ENCODE measurements around the gene FANK1.
A peak's percentile ranks its signal among the peaks of the same experiment; 100 is the strongest.
"Not testable (repeated sequence)": the region's sequence is repeated elsewhere in the genome, so short reads cannot be mapped to it uniquely, and the experiment has no call there.

Gene FANK1

GRCh38 chr10:126036515-126036914, 140.2 kb downstream of the FANK1 start:
- DNase-seq: no peak

GRCh38 chr10:126037946-126038345, 141.6 kb downstream of the FANK1 start:
- no peak for DNase-seq

GRCh38 chr10:126041117-126041516, 144.8 kb downstream of the FANK1 start:
- no peak for DNase-seq

- DNase-seq: peak; percentile 73
Measured at GRCh38 chr10:126041804-126042231, 145.5 kb downstream of the FANK1 start.

GRCh38 chr10:126042354-126042753, 146.0 kb downstream of the FANK1 start:
- no peak for DNase-seq

- no peak for DNase-seq
Measured at GRCh38 chr10:126042906-126043305, 146.5 kb downstream of the FANK1 start.

- no peak for DNase-seq
Measured at GRCh38 chr10:126043389-126043788, 147.0 kb downstream of the FANK1 start.

GRCh38 chr10:126045861-126046260, 149.5 kb downstream of the FANK1 start:
- no peak for DNase-seq

- DNase-seq: no peak
Measured at GRCh38 chr10:126046831-126047230, 150.5 kb downstream of the FANK1 start.

GRCh38 chr10:126047749-126048148, 151.4 kb downstream of the FANK1 start:
- not testable (repeated sequence) for DNase-seq

- DNase-seq: no peak
Measured at GRCh38 chr10:126049759-126050700, 153.7 kb downstream of the FANK1 start.

GRCh38 chr10:126052171-126052570, 155.8 kb downstream of the FANK1 start:
- DNase-seq: no peak

- no peak for DNase-seq
Measured at GRCh38 chr10:126054191-126054590, 157.8 kb downstream of the FANK1 start.

- no peak for DNase-seq
Measured at GRCh38 chr10:126057494-126057893, 161.1 kb downstream of the FANK1 start.

- DNase-seq: no peak
Measured at GRCh38 chr10:126058104-126058503, 161.7 kb downstream of the FANK1 start.

- no peak for DNase-seq
Measured at GRCh38 chr10:126058507-126058906, 162.1 kb downstream of the FANK1 start.
